CD4-positive, alpha-beta T cell treated with Interleukin-17A for 1 hour (primary cell): ENCODE results near the gene MYRIP.

Experiments
- DNase-seq: peaks from one replicate; pipeline ENCODE4 v3.0.0-alpha.2; 2020

MYRIP gene

GRCh38 chr3:39910135-39910534 is 100.7 kb downstream of the MYRIP start:
- no peak for DNase-seq

GRCh38 chr3:39910826-39911464 is 101.5 kb downstream of the MYRIP start:
- DNase-seq, result no peak

- DNase-seq, result no peak
Measured at GRCh38 chr3:39911465-39912309, 102.3 kb downstream of the MYRIP start.

GRCh38 chr3:39915027-39915426 is 105.6 kb downstream of the MYRIP start:
- DNase-seq, result no peak

- no peak for DNase-seq
Measured at GRCh38 chr3:39917065-39917773, 107.8 kb downstream of the MYRIP start.

- DNase-seq, result no peak
Measured at GRCh38 chr3:39919281-39919680, 109.9 kb downstream of the MYRIP start.

- DNase-seq, result no peak
Measured at GRCh38 chr3:39920271-39920670, 110.9 kb downstream of the MYRIP start.

- no peak for DNase-seq
Measured at GRCh38 chr3:39927479-39927878, 118.1 kb downstream of the MYRIP start.

- DNase-seq, result no peak
Measured at GRCh38 chr3:39933986-39934693, 124.7 kb downstream of the MYRIP start.

- DNase-seq, result no peak
Measured at GRCh38 chr3:39934696-39935095, 125.3 kb downstream of the MYRIP start.

- no peak for DNase-seq
Measured at GRCh38 chr3:39935261-39935660, 125.9 kb downstream of the MYRIP start.

- DNase-seq, result no peak
Measured at GRCh38 chr3:39936848-39937247, 127.4 kb downstream of the MYRIP start.

GRCh38 chr3:39937315-39937714 is 127.9 kb downstream of the MYRIP start:
- DNase-seq, result no peak

- no peak for DNase-seq
Measured at GRCh38 chr3:39937874-39938273, 128.5 kb downstream of the MYRIP start.

- no peak for DNase-seq
Measured at GRCh38 chr3:39941931-39942330, 132.5 kb downstream of the MYRIP start.

- no peak for DNase-seq
Measured at GRCh38 chr3:39960515-39961191, 151.2 kb downstream of the MYRIP start.

GRCh38 chr3:39961230-39961629 is 151.8 kb downstream of the MYRIP start:
- DNase-seq, result no peak

- DNase-seq, result no peak
Measured at GRCh38 chr3:39962581-39962980, 153.2 kb downstream of the MYRIP start.

GRCh38 chr3:39965461-39965860 is 156.1 kb downstream of the MYRIP start:
- no peak for DNase-seq

- no peak for DNase-seq
Measured at GRCh38 chr3:39965997-39966396, 156.6 kb downstream of the MYRIP start.

- DNase-seq, result no peak
Measured at GRCh38 chr3:39970982-39971381, 161.6 kb downstream of the MYRIP start.

- DNase-seq, result no peak
Measured at GRCh38 chr3:39971559-39972031, 162.2 kb downstream of the MYRIP start.
